Stimulated activated CD8-positive, alpha-beta memory T cell treated with anti-CD3 and anti-CD28 coated beads, Interleukin-15, amount 100 ng/mL, for 48 hours (primary cell): ENCODE results near the gene ADGRL3.
"Not testable (repeated sequence)": the region's sequence is repeated elsewhere in the genome, so short reads cannot be mapped to it uniquely, and the experiment has no call there.

Source experiments
- DNase-seq, 2 donors: peaks; one replicate each; pipeline ENCODE4 v3.0.0-alpha.2; 2020; ENCODE audit warnings: low read depth in 2 of 2

The ADGRL3 gene

GRCh38 chr4:61493470-61493869, 293.3 kb downstream of the ADGRL3 start:
- DNase-seq, result no peak

GRCh38 chr4:61500883-61501282, 300.8 kb downstream of the ADGRL3 start:
- DNase-seq, result no peak

- no peak for DNase-seq
Measured at GRCh38 chr4:61501812-61502211, 301.7 kb downstream of the ADGRL3 start.

DNA sequence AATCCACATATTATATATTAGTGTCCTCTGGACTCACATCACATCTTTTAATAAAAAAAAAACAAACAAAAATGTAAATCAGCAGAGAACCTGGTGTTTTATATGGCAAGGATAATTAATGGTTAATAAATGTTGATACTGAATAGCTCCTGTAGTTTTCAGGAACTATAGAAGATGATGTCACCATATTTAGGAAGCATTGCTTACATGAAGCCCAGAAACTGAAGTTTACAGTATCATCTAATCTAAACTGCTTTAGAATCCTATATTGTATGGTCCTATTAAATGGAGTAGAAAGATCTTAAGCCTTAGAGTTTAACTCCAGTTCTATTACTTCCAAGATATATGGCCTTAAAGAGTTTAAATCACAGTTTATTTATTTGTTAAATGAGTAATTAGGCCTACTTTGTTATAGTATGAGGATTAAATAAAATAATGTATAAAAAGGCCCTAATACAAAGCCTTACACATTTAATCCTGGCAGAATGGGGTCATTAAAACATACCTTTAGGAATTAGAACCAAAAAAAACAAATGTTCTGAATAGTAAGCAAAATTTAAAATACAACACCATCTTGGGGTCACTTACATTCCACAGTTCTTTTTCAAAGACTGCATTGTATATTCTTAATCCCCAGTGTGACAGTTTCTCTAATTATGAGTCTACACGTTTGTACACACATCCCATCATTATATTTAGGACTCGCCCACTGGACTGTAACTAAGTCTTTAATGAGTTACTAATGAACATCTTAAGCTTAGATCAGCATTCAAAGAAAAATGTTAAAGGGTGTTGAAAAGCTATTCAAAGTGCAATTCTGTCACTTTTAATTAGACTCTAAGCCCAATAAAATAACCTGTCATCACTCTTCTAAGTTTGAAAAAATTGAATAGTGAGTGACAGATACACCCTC, 305.9 kb downstream of the ADGRL3 start:
- DNase-seq, result no peak

GRCh38 chr4:61507091-61507490, 307.0 kb downstream of the ADGRL3 start:
- DNase-seq, result no peak

DNA sequence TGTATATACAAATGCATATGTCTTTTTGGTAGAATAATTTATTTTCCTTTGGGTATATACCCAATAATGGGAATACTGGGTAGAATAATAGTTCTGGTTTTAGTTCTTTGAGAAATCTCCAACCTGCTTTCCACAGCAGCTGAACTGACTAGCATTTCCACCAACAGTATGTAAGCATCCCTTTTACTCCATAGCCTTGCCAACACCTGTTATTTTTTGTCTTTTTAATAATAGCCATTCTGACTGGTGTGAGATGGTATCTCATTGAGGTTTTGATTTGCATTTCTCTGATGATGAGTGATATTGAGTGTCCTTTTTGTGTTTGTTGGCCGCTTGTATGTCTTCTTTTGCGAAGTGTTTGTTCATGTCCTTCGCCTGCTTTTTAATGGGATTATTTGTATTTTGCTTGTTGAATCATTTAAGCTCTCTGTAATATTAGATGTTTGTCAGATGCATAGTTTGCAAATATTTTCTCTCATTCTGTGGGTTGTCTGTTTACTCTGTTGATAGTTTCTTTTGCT, 309.7 kb downstream of the ADGRL3 start:
- DNase-seq, result not testable (repeated sequence)

DNA sequence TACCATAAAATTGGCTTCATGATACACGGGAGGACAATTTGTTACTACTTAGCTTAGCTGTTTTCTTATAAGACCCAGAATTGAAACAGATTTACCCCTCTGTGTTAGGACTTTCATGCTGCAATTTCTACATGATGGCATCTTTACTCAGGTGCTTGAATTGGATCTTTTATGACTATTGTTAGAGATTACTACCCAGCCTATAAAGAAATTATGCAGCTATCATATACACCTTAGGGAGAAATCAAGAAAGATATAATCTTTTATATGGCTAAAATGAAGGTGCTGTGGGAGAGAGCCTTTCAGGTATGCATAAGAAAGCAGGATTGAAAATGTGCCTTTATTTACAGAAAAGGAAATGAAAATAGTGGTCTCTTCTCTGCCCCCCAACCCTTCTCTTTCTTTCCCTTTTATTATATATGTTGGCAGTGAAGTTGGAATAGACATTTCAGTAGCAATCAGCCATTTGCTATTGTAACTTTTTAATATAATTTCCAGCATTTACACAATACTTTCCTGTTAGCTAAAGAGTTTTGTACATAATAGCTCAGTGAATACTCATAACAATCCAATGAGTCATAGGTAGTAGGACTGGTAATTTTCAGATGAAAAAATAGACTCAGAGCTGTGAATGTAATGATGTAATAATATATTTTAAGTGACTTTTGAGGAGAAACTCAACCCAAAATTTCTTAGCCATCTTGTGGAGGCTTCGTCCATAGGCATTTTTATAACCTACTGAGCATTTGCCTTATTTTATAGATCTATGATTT, 311.8 kb downstream of the ADGRL3 start:
- no peak for DNase-seq

DNA sequence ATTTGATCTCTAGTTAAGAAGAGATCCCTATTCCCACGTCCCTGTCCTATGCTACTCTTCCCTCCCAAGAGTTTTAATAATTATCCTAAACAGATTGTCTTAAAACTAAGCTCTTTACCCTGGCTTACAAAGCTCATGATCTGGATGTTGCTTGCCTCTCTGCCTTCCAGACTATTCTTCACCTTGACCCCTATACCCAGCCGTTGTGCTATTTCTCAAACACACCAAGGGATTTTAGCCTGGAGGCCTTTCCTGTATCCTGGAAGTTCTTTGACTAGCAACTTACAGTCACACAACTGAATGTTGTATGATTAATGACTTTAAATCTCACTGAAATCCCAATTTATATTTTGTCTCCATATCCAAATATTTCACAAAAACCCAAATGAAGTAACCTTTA, 314.9 kb downstream of the ADGRL3 start:
- no peak for DNase-seq

DNA sequence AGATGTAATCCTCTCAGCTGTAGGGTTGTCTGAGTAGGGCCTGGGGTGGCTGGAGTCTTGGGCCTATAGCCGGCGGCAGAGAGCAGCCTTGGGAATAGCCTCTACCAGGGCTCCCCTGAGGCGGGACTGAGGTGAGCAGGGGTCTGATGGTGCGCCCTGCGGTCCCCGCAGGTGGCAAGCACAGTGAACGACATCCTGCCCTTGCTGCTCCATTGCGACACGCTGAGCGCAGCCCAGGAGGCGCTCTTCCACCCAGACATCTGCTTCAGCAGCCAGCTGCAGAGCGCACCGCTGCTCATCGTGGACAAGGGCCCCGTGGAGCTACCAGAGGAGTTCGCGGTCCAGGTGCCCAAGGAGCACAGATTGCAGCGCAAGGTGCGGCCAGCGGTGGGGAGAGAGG, 317.0 kb downstream of the ADGRL3 start:
- no peak for DNase-seq

DNA sequence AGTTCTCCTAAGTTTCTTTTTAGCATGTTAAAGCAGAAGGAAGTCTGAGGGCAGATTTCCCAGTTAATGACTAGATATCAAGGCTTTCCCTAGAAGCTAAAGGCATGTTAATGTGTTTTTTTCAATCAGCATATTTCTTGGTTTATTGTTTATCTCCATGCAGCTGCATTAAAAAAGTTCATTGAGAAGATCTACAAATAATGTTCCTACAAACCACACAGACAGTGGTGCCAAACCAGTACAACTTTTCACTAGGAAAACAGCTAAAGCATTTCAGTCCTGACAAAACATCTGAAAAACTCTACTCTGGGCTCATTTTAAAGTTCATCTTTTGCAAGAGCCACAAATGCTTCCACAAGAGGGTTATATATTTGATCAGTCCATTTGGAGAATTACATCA, 320.0 kb downstream of the ADGRL3 start:
- no peak for DNase-seq

GRCh38 chr4:61520681-61521160, 320.6 kb downstream of the ADGRL3 start:
- DNase-seq, result no peak

GRCh38 chr4:61521451-61521850, 321.3 kb downstream of the ADGRL3 start:
- DNase-seq, result no peak

GRCh38 chr4:61522312-61522711, 322.2 kb downstream of the ADGRL3 start:
- no peak for DNase-seq

GRCh38 chr4:61527888-61528287, 327.8 kb downstream of the ADGRL3 start:
- no peak for DNase-seq

DNA sequence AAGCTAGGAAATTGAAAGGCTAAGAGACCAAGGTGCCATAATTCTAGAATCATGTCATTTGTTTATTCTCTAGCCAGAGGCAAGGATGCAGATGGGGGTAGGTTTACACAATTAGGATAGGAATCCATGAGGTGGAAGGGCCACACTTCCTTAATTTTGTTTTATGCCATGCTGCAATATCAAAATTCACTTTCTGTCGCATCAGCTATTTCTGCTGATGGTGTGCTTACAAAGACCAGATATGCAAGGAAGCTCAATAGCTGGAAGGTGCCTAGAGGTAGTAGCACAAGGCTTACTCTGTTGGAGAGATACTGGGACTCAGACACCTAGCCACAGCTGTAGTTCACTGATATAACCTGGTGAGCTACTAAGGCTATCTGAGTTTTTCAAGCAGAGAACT, 328.5 kb downstream of the ADGRL3 start:
- no peak for DNase-seq

DNA sequence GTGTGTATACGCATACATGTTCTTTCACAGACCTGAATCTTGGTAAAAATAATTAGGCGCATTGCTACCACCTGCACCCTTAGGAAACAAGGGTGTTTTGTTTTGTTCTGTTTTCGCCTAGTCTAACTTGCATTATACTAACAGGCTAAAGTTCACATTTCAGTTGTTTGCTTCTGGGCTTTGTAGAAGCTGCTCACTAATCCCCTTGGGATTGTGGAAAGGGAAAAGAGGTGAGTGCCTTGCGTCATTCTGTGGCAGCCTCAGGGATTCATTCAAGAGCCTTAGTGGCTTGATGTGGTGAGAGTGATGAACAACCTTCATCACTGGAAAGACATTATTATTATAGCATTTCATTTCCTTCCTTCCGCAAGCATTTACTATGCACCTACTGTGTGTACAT, 331.1 kb downstream of the ADGRL3 start:
- DNase-seq, result no peak

- no peak for DNase-seq
Measured at GRCh38 chr4:61532336-61533000, 332.3 kb downstream of the ADGRL3 start.

GRCh38 chr4:61533140-61533539, 333.0 kb downstream of the ADGRL3 start:
- DNase-seq, result no peak

- DNase-seq, result no peak
Measured at GRCh38 chr4:61540944-61541343, 340.8 kb downstream of the ADGRL3 start.

GRCh38 chr4:61541459-61541858, 341.3 kb downstream of the ADGRL3 start:
- DNase-seq, result no peak

DNA sequence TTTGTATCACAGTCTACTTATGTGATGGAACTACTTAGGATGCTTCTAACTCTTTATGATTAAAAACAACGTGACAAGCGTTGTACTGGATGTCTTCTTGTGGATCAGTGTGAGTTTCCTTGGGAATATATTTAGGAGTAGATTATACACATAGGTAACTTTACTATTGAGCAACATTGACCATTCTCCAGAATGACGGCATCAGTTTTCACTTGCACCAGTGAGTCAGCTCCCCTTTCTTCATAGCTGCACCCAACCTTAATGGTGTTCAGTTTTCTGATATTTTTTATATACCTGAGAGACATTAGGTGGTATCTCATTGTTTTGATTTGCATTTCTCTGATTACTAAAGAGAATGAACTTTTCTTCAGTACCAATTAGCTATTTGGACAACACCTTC, 343.9 kb downstream of the ADGRL3 start:
- no peak for DNase-seq

DNA sequence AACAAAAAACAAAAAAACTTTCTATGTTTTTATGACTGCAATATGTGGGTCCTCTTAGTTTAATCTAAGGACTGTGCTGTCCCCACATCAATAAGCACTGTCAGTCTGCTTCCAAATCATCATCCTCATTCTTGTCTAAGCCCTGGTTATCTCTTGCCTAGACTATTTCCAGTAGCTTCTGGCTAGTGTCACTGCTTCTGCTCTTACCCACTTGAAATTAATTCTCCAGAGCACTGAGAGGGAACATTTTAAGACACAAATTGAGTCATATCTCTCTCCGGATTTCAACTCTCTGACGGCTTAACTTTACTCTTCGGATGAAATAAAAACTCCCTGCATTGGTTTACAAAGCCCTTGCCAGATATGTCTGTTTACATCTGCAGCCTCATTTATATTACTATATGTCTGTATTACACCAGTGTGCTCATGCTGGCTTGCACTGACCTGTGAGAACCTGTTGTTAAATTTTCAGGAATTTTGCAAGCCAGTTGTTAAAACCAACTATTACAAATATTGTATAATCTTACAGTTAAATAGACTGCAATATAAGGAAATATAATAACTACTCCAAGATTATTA, 345.9 kb downstream of the ADGRL3 start:
- DNase-seq, result no peak
